ENCODE results near the gene SH2D4B.

Gene SH2D4B

DNA sequence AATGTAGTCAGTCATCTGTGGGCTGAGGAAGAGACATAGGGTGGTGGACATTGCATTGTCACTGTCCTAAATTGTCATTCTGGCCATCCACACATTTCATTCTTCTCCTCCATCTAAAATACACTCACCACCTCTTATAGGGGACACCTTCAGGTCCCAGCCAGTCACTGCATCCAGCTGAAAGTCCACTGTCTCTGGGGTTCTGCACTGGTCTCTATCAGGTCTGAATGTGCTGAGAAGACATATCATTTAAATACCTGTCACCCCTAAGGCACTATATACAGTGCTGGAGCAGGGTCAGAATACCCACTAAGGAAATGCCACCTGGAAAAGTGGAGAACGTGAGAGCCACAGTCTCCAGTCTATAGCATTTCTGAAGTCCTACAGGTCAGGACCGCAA is 29.6 kb downstream of the SH2D4B start:
- Histone ChIP-seq H3K9me2 (ENCODE audit: low read depth, low read length) (no peaks in the 10 kb centered on the region), H3K27me3 (ENCODE audit: insufficient read depth, low read length) (peaks cover 3% of the 10 kb centered on the region; the same call in 1 of the 2 replicates), H3K27ac (ENCODE audit: low read depth, low read length, poor library complexity, severe bottlenecking) (no peak overlapping the region), H3K36me3 (ENCODE audit: insufficient read depth, low read length) (no peaks in the 10 kb centered on the region), H3F3A (ENCODE audit: insufficient read depth, low read length) (no peaks in the 10 kb centered on the region), H3K9me3 (ENCODE audit: low read length) (no peaks in the 10 kb centered on the region), H2AFZ (ENCODE audit: low read length) (no peak overlapping the region), H3K9ac (ENCODE audit: low read length) (no peak overlapping the region), H3K4me2 (ENCODE audit: low read length) (no peak overlapping the region), H3K4me1 (ENCODE audit: insufficient read depth, low read length, severe bottlenecking) (no peaks in the 10 kb centered on the region), H3K4me3 (ENCODE audit: low read depth, low read length, poor library complexity, severe bottlenecking) (no peak overlapping the region), H4K20me1 (ENCODE audit: insufficient read depth, low read length) (no peaks in the 10 kb centered on the region), H3K79me2 (ENCODE audit: insufficient read depth, low read length) (no peaks in the 10 kb centered on the region)
- no peak for TF ChIP-seq EZH2 (IDR thresholded peaks at IDR 0.05; ENCODE audit: borderline replicate concordance, low read length)
- TF ChIP-seq, protein P1, sequence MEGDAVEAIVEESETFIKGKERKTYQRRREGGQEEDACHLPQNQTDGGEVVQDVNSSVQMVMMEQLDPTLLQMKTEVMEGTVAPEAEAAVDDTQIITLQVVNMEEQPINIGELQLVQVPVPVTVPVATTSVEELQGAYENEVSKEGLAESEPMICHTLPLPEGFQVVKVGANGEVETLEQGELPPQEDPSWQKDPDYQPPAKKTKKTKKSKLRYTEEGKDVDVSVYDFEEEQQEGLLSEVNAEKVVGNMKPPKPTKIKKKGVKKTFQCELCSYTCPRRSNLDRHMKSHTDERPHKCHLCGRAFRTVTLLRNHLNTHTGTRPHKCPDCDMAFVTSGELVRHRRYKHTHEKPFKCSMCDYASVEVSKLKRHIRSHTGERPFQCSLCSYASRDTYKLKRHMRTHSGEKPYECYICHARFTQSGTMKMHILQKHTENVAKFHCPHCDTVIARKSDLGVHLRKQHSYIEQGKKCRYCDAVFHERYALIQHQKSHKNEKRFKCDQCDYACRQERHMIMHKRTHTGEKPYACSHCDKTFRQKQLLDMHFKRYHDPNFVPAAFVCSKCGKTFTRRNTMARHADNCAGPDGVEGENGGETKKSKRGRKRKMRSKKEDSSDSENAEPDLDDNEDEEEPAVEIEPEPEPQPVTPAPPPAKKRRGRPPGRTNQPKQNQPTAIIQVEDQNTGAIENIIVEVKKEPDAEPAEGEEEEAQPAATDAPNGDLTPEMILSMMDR (IDR thresholded peaks at IDR 0.05; ENCODE audit: low read length), result no peak

DNA sequence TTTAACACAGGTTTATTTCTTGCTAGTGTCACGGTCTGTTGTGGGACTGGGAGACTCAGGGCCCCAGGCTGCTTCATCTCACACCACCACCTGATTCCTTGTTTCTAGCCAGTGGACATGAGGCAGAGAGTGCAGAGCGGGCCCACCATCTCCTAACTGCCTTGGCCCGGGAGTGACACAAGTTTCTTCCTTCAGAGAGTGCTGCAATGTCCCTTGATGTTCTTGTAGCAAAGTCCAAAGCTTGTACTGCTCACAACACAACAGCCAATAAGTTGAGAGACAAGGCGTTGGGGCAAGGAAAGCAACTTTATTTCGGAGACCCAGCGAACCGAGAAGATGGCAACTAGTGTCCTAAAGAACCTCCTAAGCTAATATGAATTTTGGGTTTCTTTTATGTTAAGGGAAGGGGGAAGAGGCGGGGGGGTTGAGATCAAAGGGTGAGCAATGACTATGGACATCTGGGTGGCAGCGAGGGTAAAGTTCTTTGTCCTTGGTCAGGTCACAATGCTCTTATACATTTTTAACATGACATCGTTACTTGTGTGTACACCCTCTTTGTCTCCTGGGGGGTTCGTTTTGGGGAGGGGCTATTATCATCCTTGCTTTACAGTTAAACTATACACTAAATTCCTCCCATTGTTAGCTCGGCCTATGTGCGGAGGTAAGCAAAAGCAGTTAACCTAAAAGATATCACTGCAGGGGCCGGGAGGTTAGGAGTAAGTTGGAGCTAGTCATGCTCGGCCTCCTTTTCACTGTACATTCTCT is 31.6 kb downstream of the SH2D4B start:
- H3K4me2 ChIP-seq (ENCODE audit: low read length), result no peak overlapping the region
- H4K20me1 ChIP-seq (ENCODE audit: insufficient read depth, low read length), result no peaks in the 10 kb centered on the region
- TF ChIP-seq, protein P1 (IDR thresholded peaks at IDR 0.05; ENCODE audit: low read length), result no peak
- no peak for TF ChIP-seq EZH2 (IDR thresholded peaks at IDR 0.05; ENCODE audit: borderline replicate concordance, low read length)
- H3K36me3 ChIP-seq (ENCODE audit: insufficient read depth, low read length), result no peaks in the 10 kb centered on the region
- H2AFZ ChIP-seq (ENCODE audit: low read length), result no peak overlapping the region
- H3K9me2 ChIP-seq (ENCODE audit: low read depth, low read length), result no peaks in the 10 kb centered on the region
- no peaks in the 10 kb centered on the region for H3F3A ChIP-seq (ENCODE audit: insufficient read depth, low read length)
- peaks cover 3% of the 10 kb centered on the region; the same call in 1 of the 2 replicates for H3K27me3 ChIP-seq (ENCODE audit: insufficient read depth, low read length)
- H3K27ac ChIP-seq (ENCODE audit: low read depth, low read length, poor library complexity, severe bottlenecking), result no peak overlapping the region
- no peak overlapping the region for H3K4me3 ChIP-seq (ENCODE audit: low read depth, low read length, poor library complexity, severe bottlenecking)
- H3K9me3 ChIP-seq (ENCODE audit: low read length), result no peaks in the 10 kb centered on the region
- H3K79me2 ChIP-seq (ENCODE audit: insufficient read depth, low read length), result no peaks in the 10 kb centered on the region
- no peak overlapping the region for H3K9ac ChIP-seq (ENCODE audit: low read length)
- H3K4me1 ChIP-seq (ENCODE audit: insufficient read depth, low read length, severe bottlenecking), result no peaks in the 10 kb centered on the region

DNA sequence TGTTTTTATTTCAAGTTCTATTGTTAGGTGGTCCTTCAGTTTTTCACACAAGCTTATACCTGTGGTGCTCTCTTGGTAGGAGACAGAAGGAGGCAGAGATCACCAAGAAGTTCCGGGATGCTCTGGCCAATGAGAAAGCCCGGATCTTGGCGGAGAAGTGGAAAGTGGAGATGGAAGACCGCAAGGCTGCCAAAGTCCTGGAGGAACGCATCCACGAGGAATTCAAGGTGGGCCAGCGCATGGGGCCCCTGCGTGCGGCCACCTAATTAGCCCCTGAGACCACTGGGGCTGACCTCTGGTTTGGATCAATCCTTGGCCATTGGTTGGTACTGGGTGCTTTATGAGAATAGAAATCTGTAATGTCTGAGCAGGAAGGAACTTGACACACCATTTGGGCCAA is 33.6 kb downstream of the SH2D4B start:
- Histone ChIP-seq H3K36me3 (ENCODE audit: insufficient read depth, low read length) (no peaks in the 10 kb centered on the region), H3K79me2 (ENCODE audit: insufficient read depth, low read length) (no peaks in the 10 kb centered on the region), H3K9me2 (ENCODE audit: low read depth, low read length) (no peaks in the 10 kb centered on the region), H3K4me1 (ENCODE audit: insufficient read depth, low read length, severe bottlenecking) (no peaks in the 10 kb centered on the region), H3K27ac (ENCODE audit: low read depth, low read length, poor library complexity, severe bottlenecking) (no peak overlapping the region), H4K20me1 (ENCODE audit: insufficient read depth, low read length) (no peaks in the 10 kb centered on the region), H3K4me2 (ENCODE audit: low read length) (no peak overlapping the region), H3K9me3 (ENCODE audit: low read length) (no peaks in the 10 kb centered on the region), H3K9ac (ENCODE audit: low read length) (no peak overlapping the region), H3K27me3 (ENCODE audit: insufficient read depth, low read length) (peaks cover 3% of the 10 kb centered on the region; the same call in 1 of the 2 replicates), H3K4me3 (ENCODE audit: low read depth, low read length, poor library complexity, severe bottlenecking) (no peak overlapping the region), H3F3A (ENCODE audit: insufficient read depth, low read length) (no peaks in the 10 kb centered on the region), H2AFZ (ENCODE audit: low read length) (no peak overlapping the region)
- no peak for TF ChIP-seq EZH2 (IDR thresholded peaks at IDR 0.05; ENCODE audit: borderline replicate concordance, low read length)
- TF ChIP-seq, protein P1 (IDR thresholded peaks at IDR 0.05; ENCODE audit: low read length), result no peak

Measured in OCI-LY1 (cell line).